K562 (cell line): ENCODE data around the gene CAMK2D.

ENCODE experiments used
- BACH1 ChIP-seq: fragments of 200-800 bp; sonication (Bioruptor generic); IDR thresholded peaks from 2 replicates; pipeline ENCODE4 v1.6.1; 2016; ENCODE audit warnings: missing genetic modification characterization, missing compliant biosample characterization
- CTCF ChIP-seq, 3 experiments: IDR thresholded peaks in 2 of 3; conservative IDR thresholded peaks in 1 of 3; 2 replicates each; pipeline ENCODE4 v1.5.1; 2011 to 2012; ENCODE audit warnings: low read length in 3 of 3, mild to moderate bottlenecking in 3 of 3, control low read depth in 2 of 3, improper control_type of control experiment in 1 of 3, inconsistent platforms in 1 of 3, low read depth in 1 of 3, mixed read lengths in 1 of 3, moderate library complexity in 1 of 3; ENCODE audit not compliant: insufficient read depth in 2 of 3
- DPF2 ChIP-seq: fragments of 450-650 bp; IDR thresholded peaks from 2 replicates; pipeline ENCODE4 v1.6.1; 2016
- MBD2 ChIP-seq: sonication (generic); IDR thresholded peaks from 2 replicates; pipeline ENCODE4 v1.6.1; 2016; ENCODE audit warnings: low read depth, borderline replicate concordance
- THAP7 ChIP-seq: fragments of 250-450 bp; sonication (Bioruptor Pico); IDR thresholded peaks from 2 replicates; pipeline ENCODE4 v1.5.0; 2021

GRCh38 chr4:113607998-113608397, 153.5 kb downstream of the CAMK2D start:
- TF ChIP-seq CTCF (IDR thresholded peaks at IDR 0.05 in 2 of 3, conservative IDR thresholded peaks at IDR 0.05 in 1 of 3; ENCODE audit: insufficient read depth in 2 of 3, low read depth in 1 of 3, low read length in 3 of 3) (no peak), BACH1 (tag) (no peak), THAP7 (CRISPR knock-in tag) (no peak), DPF2 (no peak), MBD2 (no peak)
